GM11168 (cell line): ENCODE measurements around the gene MYOF.
"Not testable (repeated sequence)": the region's sequence is repeated elsewhere in the genome, so short reads cannot be mapped to it uniquely, and the experiment has no call there.

Source experiments
- in situ Hi-C: fragments of 300-500 bp; cut with MboI; formaldehyde crosslinking; loops from one replicate; pipeline ENCODE4 v1.12.0; 2022; ENCODE audit warnings: low sequenced_read_pairs; ENCODE audit not compliant: unreplicated experiment

MYOF gene

GRCh38 chr10:93313798-93314197 is 168.3 kb downstream of the MYOF start:
- in situ Hi-C loops, result no loop called here

- in situ Hi-C loops, result no loop called here
Observed at GRCh38 chr10:93309062-93309461, 173.1 kb downstream of the MYOF start.

GRCh38 chr10:93305122-93305521 is 177.0 kb downstream of the MYOF start:
- in situ Hi-C loops, result no loop called here

- in situ Hi-C loops, result no loop called here
Observed at GRCh38 chr10:93300981-93301380, 181.2 kb downstream of the MYOF start.

GRCh38 chr10:93300288-93300917 is 181.7 kb downstream of the MYOF start:
- in situ Hi-C loops, result no loop called here

- in situ Hi-C loops, result loop anchor here (10.0 kb wide), 1 partner anchor 185 kb away; no protein-coding TSS in a partner anchor
Observed at GRCh38 chr10:93299606-93300287, 182.4 kb downstream of the MYOF start.

GRCh38 chr10:93299195-93299594 is 182.9 kb downstream of the MYOF start:
- in situ Hi-C loops, result loop anchor here (10.0 kb wide), 1 partner anchor 184 kb away; no protein-coding TSS in a partner anchor

GRCh38 chr10:93296151-93296550 is 186.0 kb downstream of the MYOF start:
- in situ Hi-C loops, result loop anchor here (10.0 kb wide), 1 partner anchor 181 kb away; no protein-coding TSS in a partner anchor

- in situ Hi-C loops, result loop anchor here (10.0 kb wide), 1 partner anchor 179 kb away; no protein-coding TSS in a partner anchor
Observed at GRCh38 chr10:93293999-93294398, 188.1 kb downstream of the MYOF start.

- in situ Hi-C loops, result loop anchor here (10.0 kb wide), 1 partner anchor 176 kb away; no protein-coding TSS in a partner anchor
Observed at GRCh38 chr10:93290661-93291354, 191.3 kb downstream of the MYOF start.

- in situ Hi-C loops, result no loop called here
Observed at GRCh38 chr10:93288679-93289634, 193.2 kb downstream of the MYOF start.

- in situ Hi-C loops, result no loop called here
Observed at GRCh38 chr10:93287775-93288174, 194.4 kb downstream of the MYOF start.

- in situ Hi-C loops, result not testable (repeated sequence)
Observed at GRCh38 chr10:93284246-93284645, 197.9 kb downstream of the MYOF start.

- in situ Hi-C loops, result no loop called here
Observed at GRCh38 chr10:93281367-93281720, 200.8 kb downstream of the MYOF start.

GRCh38 chr10:93280699-93281366 is 201.3 kb downstream of the MYOF start:
- in situ Hi-C loops, result no loop called here

- in situ Hi-C loops, result no loop called here
Observed at GRCh38 chr10:93280121-93280698, 201.9 kb downstream of the MYOF start.

GRCh38 chr10:93277360-93277759 is 204.8 kb downstream of the MYOF start:
- in situ Hi-C loops, result no loop called here

GRCh38 chr10:93274419-93274818 is 207.7 kb downstream of the MYOF start:
- in situ Hi-C loops, result no loop called here
